COR-L47 (cell line): ENCODE measurements around the gene NDUFS7.
"Not testable (repeated sequence)": the region's sequence is repeated elsewhere in the genome, so short reads cannot be mapped to it uniquely, and the experiment has no call there.

ENCODE experiments used
- DNase-seq: peaks from one replicate; lab custom pipeline; 2025; lab: John Stamatoyannopoulos, UW

Gene NDUFS7

DNA sequence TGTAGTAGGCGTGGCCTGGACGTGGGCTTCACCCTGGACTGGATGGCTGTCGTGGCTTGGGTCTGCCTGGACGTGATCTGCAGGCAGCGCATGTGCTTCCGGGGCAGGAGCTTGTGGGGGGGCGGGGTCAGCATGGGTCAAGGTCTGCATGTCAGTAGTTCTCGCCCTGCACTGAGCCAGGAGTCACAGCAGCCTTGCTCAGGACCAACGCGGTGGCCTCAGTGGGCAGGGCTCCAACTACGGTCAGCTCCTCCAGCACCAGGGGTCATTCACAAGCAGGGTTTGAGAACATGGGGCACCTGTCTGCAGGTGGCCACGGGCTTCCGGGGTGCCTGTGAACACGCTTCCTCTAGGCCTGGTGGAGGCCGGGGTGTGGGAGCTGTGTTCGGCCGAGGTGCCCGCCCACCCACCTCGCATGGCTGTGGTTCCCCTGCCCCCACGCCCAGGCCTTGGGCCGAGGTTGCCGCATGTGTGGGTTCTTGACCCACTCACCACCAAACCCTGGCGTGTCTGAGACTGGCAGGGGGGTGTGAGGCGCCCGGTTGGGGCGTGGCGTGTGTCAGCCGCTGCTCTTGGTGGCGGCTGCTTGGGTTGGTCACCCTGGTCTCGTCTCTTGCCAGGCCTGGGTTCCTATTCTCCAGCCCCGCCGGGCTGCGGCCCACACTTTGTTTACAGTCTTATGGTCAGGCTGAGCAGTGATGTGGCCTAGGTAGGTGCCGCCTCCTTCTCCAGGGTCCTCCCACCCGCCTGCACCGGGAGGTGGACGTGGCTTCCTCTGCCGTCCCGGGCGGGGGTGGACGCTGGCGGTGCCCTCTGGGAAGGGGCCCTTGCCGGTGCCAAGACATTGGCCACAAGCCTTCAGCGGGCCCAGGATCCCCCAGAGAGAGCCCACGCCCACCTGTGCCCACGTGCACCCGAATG, 49.7 kb downstream of the NDUFS7 start:
- no peak for DNase-seq

DNA sequence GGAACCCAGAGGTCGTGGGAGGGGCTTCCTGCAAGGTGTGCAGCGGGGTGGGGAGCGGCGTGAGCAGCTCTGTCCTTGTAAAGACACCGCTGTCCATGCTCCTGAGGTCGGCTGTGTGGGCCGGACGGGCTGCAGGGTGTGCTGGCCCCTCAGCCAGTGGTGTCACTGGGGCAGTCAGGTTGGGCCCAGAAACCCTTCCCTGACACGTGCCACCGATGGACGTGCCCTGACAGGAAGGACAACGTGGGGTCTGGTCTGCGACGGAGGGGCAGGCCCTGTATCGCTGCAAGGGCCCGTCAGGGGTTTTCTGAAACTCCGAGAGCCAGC, 50.3 kb downstream of the NDUFS7 start:
- no peak for DNase-seq

DNA sequence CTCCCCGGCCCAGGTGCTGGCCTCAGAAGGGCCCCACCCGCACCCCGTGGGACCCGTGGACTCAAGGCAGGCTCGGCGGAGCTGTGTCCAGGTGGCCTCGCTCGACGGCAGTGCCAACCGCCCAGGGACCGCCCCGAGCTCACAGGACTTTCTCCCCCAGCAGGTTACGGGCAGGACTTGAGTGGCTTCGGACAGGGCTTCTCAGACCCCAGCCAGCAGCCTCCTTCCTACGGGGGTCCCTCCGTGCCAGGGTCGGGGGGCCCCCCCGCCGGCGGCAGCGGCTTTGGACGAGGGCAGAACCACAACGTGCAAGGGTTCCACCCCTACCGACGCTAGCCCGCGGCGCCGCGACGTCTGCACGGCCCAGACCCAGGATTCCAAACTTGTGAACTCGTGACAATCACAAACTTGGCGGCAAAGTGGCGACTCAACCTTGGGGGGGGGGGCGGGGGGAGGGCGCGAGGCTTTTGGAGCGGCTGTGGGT, 50.9 kb downstream of the NDUFS7 start:
- no peak for DNase-seq

DNA sequence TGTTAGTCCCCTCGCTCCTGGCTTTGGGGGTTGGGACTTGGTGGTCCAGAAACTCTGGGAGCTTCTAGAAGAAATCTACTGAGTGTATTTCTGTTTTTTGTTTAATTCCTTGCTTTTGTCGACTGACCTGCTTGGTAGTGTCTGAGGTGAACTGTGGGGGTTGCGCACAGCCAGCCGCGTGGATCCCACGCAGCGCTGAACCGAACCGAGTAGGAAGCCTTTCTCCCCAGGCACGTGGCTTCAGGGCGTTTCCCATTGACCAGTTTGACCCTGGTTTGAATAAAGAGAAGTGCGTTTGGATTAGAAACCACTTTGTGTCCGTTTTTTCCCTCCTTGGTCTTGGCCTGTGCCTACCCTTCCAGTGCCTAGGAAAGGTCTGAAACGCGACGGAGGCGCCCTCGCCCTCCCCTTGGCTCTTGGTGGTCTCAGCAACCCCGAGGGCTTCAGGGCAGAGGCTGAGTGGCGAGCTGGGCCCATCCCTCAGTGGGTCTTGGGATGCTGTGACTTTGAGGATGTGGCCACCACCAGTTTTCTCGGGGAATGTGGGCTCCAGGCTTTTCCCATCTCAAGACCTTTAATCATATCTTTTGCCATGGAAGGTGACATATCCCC, 51.8 kb downstream of the NDUFS7 start:
- no peak for DNase-seq

DNA sequence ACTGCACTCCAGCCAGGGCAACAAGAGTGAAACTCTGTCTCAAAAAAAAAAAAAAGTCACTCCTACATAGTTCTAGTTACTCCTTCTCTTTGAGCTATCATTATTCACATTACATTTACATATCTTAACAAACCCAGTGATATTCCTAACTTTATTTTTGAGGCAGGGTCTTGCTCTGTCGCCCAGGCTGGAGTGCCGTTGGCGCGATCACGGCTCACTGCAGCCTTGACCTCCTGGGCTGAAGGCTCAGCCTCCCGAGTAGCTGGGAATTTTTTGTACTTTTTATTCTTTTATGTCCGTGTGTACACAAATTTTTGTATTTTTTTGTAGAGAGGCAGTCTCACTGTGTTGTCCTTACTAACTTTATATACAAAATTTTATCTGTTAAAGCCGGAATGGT, 53.9 kb downstream of the NDUFS7 start:
- DNase-seq, result no peak

DNA sequence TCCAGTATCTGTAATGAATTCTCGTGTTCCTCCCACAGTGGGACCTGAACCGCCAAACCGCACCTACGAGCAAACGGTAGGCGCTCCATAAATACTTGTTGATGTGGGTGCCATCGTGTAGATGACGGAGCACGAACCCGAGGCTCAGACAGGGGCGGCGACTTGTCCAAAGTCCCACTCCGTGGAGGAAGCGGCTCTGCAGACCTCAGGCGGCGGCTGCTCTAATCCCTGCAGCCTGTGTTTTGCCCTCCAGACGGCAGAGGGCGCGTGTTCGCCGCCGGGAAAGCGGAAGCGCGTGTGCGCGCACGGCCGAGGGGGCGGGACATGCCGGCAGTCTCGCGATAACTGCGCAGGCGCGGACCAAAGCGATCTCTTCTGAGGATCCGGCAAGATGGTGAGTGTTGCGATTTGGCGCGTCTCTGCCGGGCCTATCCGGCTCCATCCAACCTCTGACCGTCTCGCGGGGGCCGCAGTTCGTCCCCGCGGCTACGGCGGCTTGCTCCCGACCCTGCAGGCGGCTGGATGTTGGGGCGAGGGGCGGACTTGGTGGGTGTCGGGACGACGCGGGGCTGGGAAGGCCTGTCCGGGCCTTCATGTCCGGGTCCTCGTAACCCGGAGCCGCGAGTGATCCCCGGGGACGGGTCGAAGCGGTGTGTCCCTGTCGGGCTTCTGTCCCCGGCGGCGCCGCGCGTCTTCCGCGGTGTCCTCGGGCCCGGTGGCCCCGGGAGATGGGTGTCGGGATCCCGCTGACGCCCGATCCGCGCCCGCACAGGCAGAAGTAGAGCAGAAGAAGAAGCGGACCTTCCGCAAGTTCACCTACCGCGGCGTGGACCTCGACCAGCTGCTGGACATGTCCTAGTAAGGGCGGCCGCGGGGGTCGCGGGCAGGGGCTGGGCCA, 54.6 kb downstream of the NDUFS7 start, which contains the start of gene RPS15:
Gene RPS15 (plus strand): TSS at position 362 of the 898 bp plus-strand sequence. CDS start 30 bp downstream, at position 392.
- DNase-seq, result peak; percentile 94

DNA sequence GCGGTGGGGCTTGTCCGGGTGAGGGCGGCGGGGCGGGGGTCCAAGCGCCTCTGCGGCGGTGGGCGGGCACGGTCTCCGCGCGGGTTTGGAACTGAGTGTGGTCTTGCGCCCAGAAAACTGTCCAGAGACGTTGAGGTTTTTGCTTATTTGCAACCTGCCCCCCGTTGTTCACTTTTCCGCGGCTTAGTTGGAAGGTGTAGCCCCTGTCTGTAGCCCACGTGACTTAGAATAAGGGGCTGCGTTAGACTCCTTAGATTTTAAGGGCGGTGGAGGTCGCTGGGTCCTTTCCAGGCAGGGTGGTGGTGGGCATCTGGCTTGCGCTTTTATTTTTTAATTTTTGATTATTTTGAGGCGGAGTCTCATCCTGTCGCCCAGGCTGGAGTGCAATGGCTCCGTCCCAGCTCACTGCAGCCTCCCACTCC, 55.2 kb downstream of the NDUFS7 start:
- no peak for DNase-seq

DNA sequence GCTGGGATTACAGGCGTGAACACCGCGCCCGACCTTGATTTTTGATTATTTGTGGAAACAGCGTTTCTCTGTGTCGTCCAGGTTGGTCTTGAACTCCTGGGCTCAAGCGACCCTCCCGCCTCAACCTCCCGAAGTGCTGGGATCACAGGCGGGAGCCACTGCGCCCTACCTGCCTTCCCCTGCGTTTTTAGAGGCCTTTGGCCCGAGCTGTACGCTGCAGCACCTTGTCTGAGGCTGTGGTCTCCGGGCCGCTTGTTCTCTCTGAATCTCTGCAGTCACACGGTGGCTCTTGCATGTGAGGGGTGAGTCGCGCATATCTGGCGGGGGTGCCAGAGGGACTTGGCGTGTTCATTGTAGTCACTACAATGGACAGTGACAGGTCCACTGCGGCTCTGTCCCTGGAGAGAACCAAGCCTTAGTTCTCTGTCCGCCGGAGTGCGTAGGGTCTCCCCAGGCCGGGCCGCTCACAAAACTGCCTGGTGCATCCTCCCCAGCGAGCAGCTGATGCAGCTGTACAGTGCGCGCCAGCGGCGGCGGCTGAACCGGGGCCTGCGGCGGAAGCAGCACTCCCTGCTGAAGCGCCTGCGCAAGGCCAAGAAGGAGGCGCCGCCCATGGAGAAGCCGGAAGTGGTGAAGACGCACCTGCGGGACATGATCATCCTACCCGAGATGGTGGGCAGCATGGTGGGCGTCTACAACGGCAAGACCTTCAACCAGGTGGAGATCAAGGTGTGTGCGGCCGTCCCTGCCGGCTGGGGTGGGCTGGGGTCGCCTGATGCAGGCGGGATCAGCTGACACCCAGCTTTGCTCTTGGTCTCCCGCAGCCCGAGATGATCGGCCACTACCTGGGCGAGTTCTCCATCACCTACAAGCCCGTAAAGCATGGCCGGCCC, 56.1 kb downstream of the NDUFS7 start:
- not testable (repeated sequence) for DNase-seq

DNA sequence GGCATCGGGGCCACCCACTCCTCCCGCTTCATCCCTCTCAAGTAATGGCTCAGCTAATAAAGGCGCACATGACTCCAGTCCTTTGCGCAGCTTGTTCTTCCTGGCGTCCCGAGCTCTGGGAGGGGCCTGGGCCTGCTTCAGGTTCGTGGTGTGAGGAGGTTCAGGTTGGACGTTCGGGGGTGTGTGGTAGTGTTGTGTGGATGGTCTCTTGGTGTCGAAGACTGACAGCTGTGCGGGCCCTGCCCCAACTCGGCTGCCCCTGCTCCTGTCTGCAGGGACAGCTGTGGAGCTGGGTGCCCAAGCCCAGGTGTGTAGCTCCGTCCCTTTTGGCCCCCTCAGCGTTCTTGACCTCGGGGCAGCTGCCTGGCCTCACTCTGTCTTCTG, 56.7 kb downstream of the NDUFS7 start:
- no peak for DNase-seq

DNA sequence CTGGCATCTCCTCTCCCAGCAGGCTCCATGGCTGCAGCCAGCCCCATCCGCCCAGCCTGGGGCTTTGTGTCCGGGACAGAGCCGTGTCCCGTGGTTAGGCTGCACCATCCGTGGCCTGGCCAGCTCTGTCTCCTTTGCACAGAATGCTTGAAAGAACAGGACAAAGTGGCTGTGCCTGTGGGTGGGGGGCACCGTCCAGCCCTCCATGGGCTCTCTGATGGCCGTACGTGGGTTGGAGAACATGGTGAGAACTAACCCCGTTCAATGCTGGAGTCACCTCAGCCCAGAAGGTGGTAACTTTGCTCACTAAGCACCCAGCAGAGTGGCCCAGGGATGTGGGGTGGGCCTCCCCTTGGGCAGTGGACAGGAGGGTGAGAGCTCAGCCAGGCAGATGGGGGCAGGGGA, 57.3 kb downstream of the NDUFS7 start:
- no peak for DNase-seq

DNA sequence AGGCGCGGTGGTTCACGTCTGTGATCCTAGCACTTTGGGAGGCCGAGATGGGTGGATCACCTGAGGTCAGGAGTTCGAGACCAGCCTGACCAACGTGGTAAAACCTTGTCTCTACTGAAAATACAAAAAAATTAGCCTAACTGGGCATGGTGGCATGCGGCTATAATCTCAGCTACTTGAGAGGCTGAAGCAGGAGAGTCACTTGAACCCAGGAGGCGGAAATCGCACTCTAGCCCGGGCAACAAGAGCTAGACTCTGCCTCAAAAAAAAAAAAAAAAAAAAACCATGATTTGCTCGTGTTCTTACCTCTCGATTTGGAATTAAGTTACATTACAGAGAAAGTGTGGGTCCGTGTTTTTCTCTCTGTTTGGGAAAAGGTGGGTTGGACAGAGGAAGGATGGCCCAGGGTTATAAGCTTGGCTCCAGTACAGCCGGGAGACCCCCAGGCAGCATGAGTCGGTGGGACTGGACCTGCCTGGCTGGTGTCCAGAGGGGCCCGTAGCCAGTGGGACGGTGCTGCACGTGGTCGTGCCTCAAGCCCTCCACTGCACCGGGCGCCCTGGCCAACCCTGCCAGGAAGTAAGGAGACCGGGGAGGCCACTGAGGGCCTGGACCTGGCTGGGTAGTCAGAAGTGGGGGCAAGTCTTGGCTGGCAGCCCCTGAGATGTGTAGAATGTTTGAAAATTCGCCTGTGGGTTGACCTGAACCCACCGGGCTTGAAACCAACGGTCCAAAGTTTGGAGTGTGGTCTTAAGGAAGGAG, 58.2 kb downstream of the NDUFS7 start:
- no peak for DNase-seq
